ENCODE results near the gene ZC3H12A. TPM values are rescaled to one million over a fixed set of nuclear protein-coding genes. Genes with fewer than 3 reads are reported as not detected.

Gene ZC3H12A
- total and polyA plus RNA-seq, 10 of the 15 experiments (the other 5 are each of a cell fraction or from before 2014, with no cell fraction given) = 0.35 to 30.2 (median 13.8) TPM

DNA sequence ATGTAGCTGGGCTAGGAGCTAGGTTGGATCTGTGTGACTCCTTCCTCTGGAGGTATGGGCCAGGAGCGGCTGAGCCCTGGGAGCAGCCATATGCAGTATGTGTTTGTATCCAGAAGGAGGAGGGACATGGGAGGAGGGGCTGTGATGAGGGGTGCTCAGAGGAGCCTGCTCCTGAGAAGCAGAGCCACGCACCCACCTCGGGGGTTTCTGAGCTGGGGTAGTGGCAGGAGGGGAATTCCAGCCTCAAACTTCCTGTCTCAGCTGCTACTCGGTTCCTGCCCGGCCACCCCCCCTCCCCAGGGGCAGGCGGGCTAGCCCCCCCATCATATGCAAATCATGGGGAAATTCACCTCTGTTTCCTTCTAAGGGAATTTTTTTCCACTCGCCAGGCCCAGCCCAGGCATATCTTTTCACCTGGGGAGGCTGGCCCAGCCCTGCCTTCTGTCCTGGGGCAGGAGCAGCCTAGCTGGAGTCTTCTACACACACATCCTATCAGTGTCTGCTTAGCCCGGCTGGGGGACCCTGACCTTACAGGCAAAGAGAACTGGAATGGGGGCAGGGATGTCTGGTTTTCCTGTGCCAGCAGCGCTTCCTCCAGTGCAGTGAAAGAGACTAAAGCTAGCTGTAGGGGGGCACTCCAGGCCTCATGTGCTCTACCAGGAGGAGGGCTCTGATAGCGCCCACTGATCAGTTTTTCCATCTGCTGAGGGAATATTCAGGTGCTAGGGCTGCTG is 3.0 kb downstream of the ZC3H12A start (continued):
- TF ChIP-seq, protein P1, sequence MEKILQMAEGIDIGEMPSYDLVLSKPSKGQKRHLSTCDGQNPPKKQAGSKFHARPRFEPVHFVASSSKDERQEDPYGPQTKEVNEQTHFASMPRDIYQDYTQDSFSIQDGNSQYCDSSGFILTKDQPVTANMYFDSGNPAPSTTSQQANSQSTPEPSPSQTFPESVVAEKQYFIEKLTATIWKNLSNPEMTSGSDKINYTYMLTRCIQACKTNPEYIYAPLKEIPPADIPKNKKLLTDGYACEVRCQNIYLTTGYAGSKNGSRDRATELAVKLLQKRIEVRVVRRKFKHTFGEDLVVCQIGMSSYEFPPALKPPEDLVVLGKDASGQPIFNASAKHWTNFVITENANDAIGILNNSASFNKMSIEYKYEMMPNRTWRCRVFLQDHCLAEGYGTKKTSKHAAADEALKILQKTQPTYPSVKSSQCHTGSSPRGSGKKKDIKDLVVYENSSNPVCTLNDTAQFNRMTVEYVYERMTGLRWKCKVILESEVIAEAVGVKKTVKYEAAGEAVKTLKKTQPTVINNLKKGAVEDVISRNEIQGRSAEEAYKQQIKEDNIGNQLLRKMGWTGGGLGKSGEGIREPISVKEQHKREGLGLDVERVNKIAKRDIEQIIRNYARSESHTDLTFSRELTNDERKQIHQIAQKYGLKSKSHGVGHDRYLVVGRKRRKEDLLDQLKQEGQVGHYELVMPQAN (conservative IDR thresholded peaks at IDR 0.05) = no peak
- no peak for TF ChIP-seq EZH2 (IDR thresholded peaks at IDR 0.05; ENCODE audit: borderline replicate concordance, control insufficient read depth, low read depth, low read length)
- TF ChIP-seq CHD2 (IDR thresholded peaks at IDR 0.05; ENCODE audit: borderline replicate concordance, low read depth, low read length) = peak; percentile 35; the same call in 1 of the 2 replicates
- TF ChIP-seq POLR2AphosphoS2 (IDR thresholded peaks at IDR 0.05; ENCODE audit: low read depth, low read length) = no peak
- TF ChIP-seq NR2F1 (conservative IDR thresholded peaks at IDR 0.05) = 0 out of 2 replicates have a peak, but pooled peaks have one; percentile 35
- 0 out of 2 replicates have a peak, but pooled peaks have one; percentile 52 for TF ChIP-seq MTA2 (IDR thresholded peaks at IDR 0.05; ENCODE audit: low read depth)
- peak; percentile 6 to 60; a peak in 2 of 4 replicates for TF ChIP-seq BHLHE40 (IDR thresholded peaks at IDR 0.05; ENCODE audit: borderline replicate concordance in 1 of 2, low read depth in 2 of 2, low read length in 1 of 2)
- TF ChIP-seq CEBPB (IDR thresholded peaks at IDR 0.05; ENCODE audit: borderline replicate concordance in 1 of 2, low read depth in 2 of 2, low read length in 2 of 2) = no peak
- TF ChIP-seq CREM (IDR thresholded peaks at IDR 0.05; ENCODE audit: low read depth) = peak; percentile 68; the same call in 1 of the 2 replicates
- TF ChIP-seq GATAD2B (conservative IDR thresholded peaks at IDR 0.05; ENCODE audit: low read depth) = peak; percentile 57
- TF ChIP-seq ZZZ3 (IDR thresholded peaks at IDR 0.05; ENCODE audit: control insufficient read depth, insufficient read length, low read depth) = no peak
- TF ChIP-seq ETV6 (conservative IDR thresholded peaks at IDR 0.05 in 1 of 2, IDR thresholded peaks at IDR 0.05 in 1 of 2; ENCODE audit: borderline replicate concordance in 1 of 2, low read depth in 1 of 2) = peak in 1 of 2 experiments; percentile 80; a peak in 2 of 4 replicates
- TF ChIP-seq, protein P2, sequence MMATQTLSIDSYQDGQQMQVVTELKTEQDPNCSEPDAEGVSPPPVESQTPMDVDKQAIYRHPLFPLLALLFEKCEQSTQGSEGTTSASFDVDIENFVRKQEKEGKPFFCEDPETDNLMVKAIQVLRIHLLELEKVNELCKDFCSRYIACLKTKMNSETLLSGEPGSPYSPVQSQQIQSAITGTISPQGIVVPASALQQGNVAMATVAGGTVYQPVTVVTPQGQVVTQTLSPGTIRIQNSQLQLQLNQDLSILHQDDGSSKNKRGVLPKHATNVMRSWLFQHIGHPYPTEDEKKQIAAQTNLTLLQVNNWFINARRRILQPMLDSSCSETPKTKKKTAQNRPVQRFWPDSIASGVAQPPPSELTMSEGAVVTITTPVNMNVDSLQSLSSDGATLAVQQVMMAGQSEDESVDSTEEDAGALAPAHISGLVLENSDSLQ (IDR thresholded peaks at IDR 0.05) = peak; percentile 44; the same call in 1 of the 2 replicates

Data from GM12878 (cell line).